Subcutaneous adipose tissue (tissue), 4 donors: Measurements from ENCODE around the gene ZSWIM3. TPM values are rescaled to one million over a fixed set of nuclear protein-coding genes. Genes with fewer than 3 reads are reported as not detected.

Source experiments
- total RNA-seq, 4 donors: library from RNA; depleted of rRNA; stranded (reverse); fragments of >200 nt; gene quantifications; one replicate each; pipeline ENCODE4 v1.1.0, GENCODE V29; 2016
- TF ChIP-seq, protein P1 (sequence below): fragments of 450-650 bp; IDR thresholded peaks from one replicate; pipeline ENCODE4 v1.5.1; 2016; ENCODE audit warnings: low read depth, mild to moderate bottlenecking, control low read depth, antibody characterized with exemption, moderate library complexity

Gene ZSWIM3
- 1 to 10 TPM; 2.1 to 4.4 (median 2.7) TPM for total RNA-seq

DNA sequence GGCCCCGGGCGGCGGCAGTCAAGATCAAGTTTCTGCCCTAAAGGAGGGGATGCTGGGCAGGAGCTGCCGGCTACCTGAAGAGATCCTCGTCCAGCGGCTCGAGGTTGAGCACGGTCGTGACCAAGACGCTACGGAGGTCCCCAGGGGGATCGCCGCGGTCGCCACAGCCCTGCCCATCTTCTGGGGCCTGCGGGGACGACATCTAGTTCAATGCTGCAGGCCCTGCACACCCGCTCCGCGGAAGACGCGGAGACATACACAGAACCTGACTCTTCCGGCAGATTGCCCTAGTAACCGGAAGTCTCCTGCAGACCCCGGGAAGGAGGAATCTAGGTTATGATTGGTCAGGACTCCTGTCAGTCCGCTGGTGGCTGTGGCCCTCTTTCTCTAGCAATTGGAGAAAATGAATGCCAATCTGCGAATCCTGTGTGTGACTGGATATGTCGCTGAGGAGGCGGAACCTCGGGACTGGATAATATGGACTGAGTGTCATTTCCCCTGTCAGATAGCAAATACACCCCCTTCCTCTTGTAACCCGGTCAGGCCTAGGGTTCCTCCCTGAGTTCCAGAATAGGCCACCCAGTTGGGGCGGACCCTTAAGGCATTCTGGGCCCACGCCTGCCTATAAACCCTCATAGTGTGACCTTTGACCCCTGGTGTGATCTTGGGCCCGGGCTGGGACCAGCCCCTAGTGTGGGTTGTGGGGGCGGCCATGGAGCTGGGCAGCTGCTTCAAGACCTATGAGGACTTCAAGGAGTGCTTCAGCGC lies at the start of gene ZSWIM3, which contains the start of gene ACOT8:
ZSWIM3 (plus strand) TSS at position 501 of the 768 bp plus-strand sequence; CDS start at position 713, 212 bp downstream.
ACOT8 (minus strand) TSS at position 279 of the 768 bp plus-strand sequence; CDS start at position 202, 77 bp downstream.
- TF ChIP-seq, protein P1, sequence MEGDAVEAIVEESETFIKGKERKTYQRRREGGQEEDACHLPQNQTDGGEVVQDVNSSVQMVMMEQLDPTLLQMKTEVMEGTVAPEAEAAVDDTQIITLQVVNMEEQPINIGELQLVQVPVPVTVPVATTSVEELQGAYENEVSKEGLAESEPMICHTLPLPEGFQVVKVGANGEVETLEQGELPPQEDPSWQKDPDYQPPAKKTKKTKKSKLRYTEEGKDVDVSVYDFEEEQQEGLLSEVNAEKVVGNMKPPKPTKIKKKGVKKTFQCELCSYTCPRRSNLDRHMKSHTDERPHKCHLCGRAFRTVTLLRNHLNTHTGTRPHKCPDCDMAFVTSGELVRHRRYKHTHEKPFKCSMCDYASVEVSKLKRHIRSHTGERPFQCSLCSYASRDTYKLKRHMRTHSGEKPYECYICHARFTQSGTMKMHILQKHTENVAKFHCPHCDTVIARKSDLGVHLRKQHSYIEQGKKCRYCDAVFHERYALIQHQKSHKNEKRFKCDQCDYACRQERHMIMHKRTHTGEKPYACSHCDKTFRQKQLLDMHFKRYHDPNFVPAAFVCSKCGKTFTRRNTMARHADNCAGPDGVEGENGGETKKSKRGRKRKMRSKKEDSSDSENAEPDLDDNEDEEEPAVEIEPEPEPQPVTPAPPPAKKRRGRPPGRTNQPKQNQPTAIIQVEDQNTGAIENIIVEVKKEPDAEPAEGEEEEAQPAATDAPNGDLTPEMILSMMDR, result no peak

DNA sequence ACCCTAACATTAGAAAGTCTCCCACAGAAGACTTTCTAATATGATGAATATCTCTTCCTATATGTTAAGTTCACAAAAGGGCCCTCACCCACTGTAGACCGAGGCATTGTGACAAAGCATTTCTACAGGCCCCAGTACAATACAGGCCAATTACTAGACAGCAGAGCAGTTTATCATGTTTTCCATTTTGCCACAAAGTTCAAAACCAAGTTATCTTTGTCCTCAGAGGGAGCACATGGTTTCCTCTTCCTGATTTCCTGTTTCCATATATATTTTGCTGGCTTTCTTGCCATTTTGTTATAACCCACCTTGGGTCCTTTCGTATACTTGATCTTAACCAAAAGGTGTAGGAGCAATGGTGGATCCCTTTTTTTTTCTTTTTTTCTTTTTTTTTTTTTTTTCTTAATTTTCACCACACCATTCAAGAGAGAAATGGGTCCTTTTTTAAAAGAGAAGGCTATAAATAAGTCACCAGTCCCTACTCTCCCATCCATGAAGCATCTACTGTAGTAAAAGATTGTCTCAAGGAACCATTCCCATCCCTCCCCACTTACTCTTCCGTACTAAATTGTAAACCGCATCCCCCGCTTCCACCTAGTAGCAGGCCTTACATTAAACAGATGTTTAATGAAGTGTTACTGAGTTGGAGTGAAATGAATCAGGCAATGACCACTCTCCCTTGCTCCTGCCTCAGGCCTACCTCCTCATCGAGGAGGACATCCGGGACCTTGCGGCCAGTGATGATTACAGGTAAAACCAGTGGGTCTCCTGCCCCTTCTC lies 47.0 kb upstream of the ZSWIM3 start:
- TF ChIP-seq, protein P1, result no peak

- TF ChIP-seq, protein P1, result no peak
Measured at GRCh38 chr20:45812157-45813005, 45.0 kb upstream of the ZSWIM3 start, which contains the start of gene UBE2C. TSS of gene UBE2C (plus strand) at chr20:45812644. CDS start at chr20:45812696, 52 bp downstream.

DNA sequence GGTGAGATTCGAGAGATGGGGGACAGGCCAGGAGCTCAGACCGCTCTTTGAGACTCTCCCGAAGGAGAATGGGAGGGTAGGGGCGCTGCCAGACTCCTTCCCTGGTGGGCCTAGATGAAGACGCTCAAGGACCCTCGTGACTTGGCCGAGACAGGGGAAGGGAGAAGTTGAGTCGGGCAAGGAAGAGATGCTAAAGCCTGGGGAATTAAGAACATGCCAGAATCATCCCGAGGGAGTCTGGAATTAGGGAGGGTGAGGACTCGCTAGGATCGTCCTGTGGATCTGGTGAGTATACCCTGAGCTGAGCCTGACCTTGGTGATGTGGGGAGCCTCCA lies 44.4 kb upstream of the ZSWIM3 start:
- TF ChIP-seq, protein P1, result no peak

DNA sequence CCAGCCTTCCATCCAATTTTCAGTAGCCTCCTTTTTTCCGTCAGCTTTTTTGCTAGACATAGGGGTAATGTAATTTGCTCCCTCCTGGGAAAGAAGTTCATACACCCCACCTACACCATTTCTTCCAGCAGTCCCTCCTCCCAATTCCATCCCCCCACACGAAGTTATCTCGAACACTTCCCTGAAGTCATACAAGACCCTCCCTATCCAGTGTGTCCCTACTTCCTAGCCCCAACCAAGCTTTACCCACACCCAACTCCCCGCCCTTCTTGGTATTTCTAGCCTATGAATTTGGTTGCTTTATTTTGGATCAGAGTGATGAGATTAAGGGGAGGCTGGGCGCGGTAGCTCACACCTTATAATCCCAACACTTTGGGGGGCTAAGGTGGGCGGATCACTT lies 43.9 kb upstream of the ZSWIM3 start:
- TF ChIP-seq, protein P1, result no peak

GRCh38 chr20:45814314-45814713 lies 43.1 kb upstream of the ZSWIM3 start:
- TF ChIP-seq, protein P1, result no peak
